Neural progenitor cell (in vitro differentiated cells): Measurements from ENCODE around the gene AK2. TPM values are rescaled to one million over a fixed set of nuclear protein-coding genes. Genes with fewer than 3 reads are reported as not detected.

Experiments used
- DNase-seq: peaks from one replicate; pipeline ENCODE4 v3.0.0-alpha.2; 2016; ENCODE audit warnings: low spot score
- H2AFZ ChIP-seq: fragments of 200-600 bp; sonication (generic); replicated peaks from 2 replicates; pipeline ENCODE4 v1.6.1; 2016; ENCODE audit warnings: antibody characterized with exemption
- H3F3A ChIP-seq: fragments of 200-600 bp; sonication (generic); 2 replicates; pipeline ENCODE4 v1.6.1; 2016; ENCODE audit warnings: antibody characterized with exemption, low read depth
- H3K27ac ChIP-seq: fragments of 200-600 bp; sonication (generic); 2 replicates; pipeline ENCODE4 v1.5.1; 2016; ENCODE audit warnings: mild to moderate bottlenecking
- H3K27me3 ChIP-seq: fragments of 200-600 bp; sonication (generic); 2 replicates; pipeline ENCODE4 v1.6.1; 2016; ENCODE audit warnings: mild to moderate bottlenecking, moderate library complexity
- H3K36me3 ChIP-seq: fragments of 200-600 bp; sonication (generic); 2 replicates; pipeline ENCODE4 v1.5.1; 2016
- H3K4me1 ChIP-seq: fragments of 200-600 bp; sonication (generic); 2 replicates; pipeline ENCODE4 v1.6.1; 2016; ENCODE audit warnings: mixed run types
- H3K4me2 ChIP-seq: fragments of 200-600 bp; sonication (generic); 2 replicates; pipeline ENCODE4 v1.6.1; 2016
- H3K4me3 ChIP-seq: fragments of 200-600 bp; sonication (generic); 2 replicates; pipeline ENCODE4 v1.5.1; 2016
- H3K79me2 ChIP-seq: fragments of 200-600 bp; sonication (generic); 2 replicates; pipeline ENCODE4 v1.6.1; 2016; ENCODE audit warnings: low read depth
- H3K9ac ChIP-seq: fragments of 200-600 bp; sonication (generic); 2 replicates; pipeline ENCODE4 v1.6.1; 2016
- H3K9me3 ChIP-seq: fragments of 200-600 bp; sonication (generic); 2 replicates; pipeline ENCODE4 v1.5.1; 2016; ENCODE audit warnings: low read depth
- H4K20me1 ChIP-seq: fragments of 200-600 bp; sonication (generic); 2 replicates; pipeline ENCODE4 v1.6.1; 2016; ENCODE audit warnings: low read depth
- H3K27ac Mint-ChIP-seq: 3 replicates; pipeline ENCODE4 v1.8.0; 2021; ENCODE audit warnings: mixed read lengths
- H3K27me3 Mint-ChIP-seq: 2 replicates; pipeline ENCODE4 v1.8.0; 2022; ENCODE audit warnings: low read depth, mild to moderate bottlenecking, inconsistent platforms, moderate library complexity, mixed read lengths; ENCODE audit not compliant: insufficient read depth
- H3K36me3 Mint-ChIP-seq: 3 replicates; pipeline ENCODE4 v1.8.0; 2021; ENCODE audit warnings: mixed read lengths
- H3K4me1 Mint-ChIP-seq: 3 replicates; pipeline ENCODE4 v1.8.0; 2021; ENCODE audit warnings: mixed read lengths
- H3K4me3 Mint-ChIP-seq: 3 replicates; pipeline ENCODE4 v1.8.0; 2021; ENCODE audit warnings: mild to moderate bottlenecking, moderate library complexity, mixed read lengths
- H3K9me3 Mint-ChIP-seq: 3 replicates; pipeline ENCODE4 v1.8.0; 2020; ENCODE audit warnings: mixed read lengths
- CTCF ChIP-seq: fragments of 200-600 bp; sonication (generic); IDR thresholded peaks from 2 replicates; pipeline ENCODE4 v1.5.1; 2017; ENCODE audit warnings: antibody characterized with exemption, mild to moderate bottlenecking
- EZH2 ChIP-seq: fragments of 200-600 bp; sonication (generic); IDR thresholded peaks from 2 replicates; pipeline ENCODE4 v1.6.1; 2017; ENCODE audit warnings: antibody characterized with exemption, mild to moderate bottlenecking, moderate library complexity
- EZH2phosphoT487 ChIP-seq: fragments of 200-600 bp; sonication (generic); IDR thresholded peaks from 2 replicates; pipeline ENCODE4 v1.6.1; 2017; ENCODE audit warnings: antibody characterized with exemption
- total RNA-seq: library from RNA; depleted of rRNA; stranded (reverse); fragments of >200 nt; gene quantifications from 2 replicates; pipeline ENCODE4 v1.2.3, GENCODE V29; 2015; ENCODE audit warnings: low replicate concordance

Gene AK2
- total RNA-seq, 1 donor from 2014 or later: 128 TPM

DNA sequence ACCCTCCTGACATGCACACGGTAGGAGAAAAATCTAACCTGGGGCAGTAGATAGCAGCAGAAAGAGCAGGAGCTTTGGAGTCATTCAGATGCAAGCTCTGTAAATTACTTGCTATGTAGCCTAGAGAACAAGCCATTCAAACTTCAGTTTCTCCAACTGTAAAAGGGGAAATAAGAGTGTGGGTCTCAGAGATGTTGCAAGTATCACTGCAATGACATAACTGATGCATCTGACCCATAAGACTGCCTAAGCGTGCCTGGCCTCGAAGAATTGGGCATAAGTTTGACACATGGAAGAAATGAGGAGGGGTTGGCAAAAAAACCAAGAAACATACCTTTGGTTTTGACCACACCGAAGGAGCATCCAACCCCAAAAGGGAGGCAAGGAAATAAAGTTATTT, 5.2 kb downstream of the AK2 start:
- Histone ChIP-seq H3K4me3 (no peak overlapping the region), H3K27me3 (no peaks in the 10 kb centered on the region), H2AFZ (no peak overlapping the region), H4K20me1 (peaks cover 56% of the 10 kb centered on the region), H3K36me3 (no peaks in the 10 kb centered on the region), H3K9ac (no peak overlapping the region), H3K9me3 (no peaks in the 10 kb centered on the region), H3K4me1 (peaks cover 5% of the 10 kb centered on the region), H3F3A (no peaks in the 10 kb centered on the region), H3K4me2 (no peak overlapping the region), H3K27ac (no peak overlapping the region), H3K79me2 (peaks cover 93% of the 10 kb centered on the region)
- H3K27ac Mint-ChIP-seq: no peak overlapping the region
- no peaks in the 10 kb centered on the region for H3K9me3 Mint-ChIP-seq
- H3K36me3 Mint-ChIP-seq: peaks cover 16% of the 10 kb centered on the region
- H3K4me1 Mint-ChIP-seq: peaks cover 24% of the 10 kb centered on the region
- no peaks in the 10 kb centered on the region for H3K27me3 Mint-ChIP-seq
- DNase-seq: no peak
- TF ChIP-seq EZH2phosphoT487 (no peak), EZH2 (no peak), CTCF (no peak)
- no peak overlapping the region for H3K4me3 Mint-ChIP-seq

- H3K36me3 ChIP-seq: no peaks in the 10 kb centered on the region
- H3K4me2 ChIP-seq: no peak overlapping the region
- no peak for DNase-seq
- peaks cover 25% of the 10 kb centered on the region for H3K4me1 Mint-ChIP-seq
- no peak overlapping the region for H3K4me3 Mint-ChIP-seq
- no peaks in the 10 kb centered on the region for H3K27me3 Mint-ChIP-seq
- no peak overlapping the region for H3K4me3 ChIP-seq
- H4K20me1 ChIP-seq: peaks cover 59% of the 10 kb centered on the region
- H3K9me3 ChIP-seq: no peaks in the 10 kb centered on the region
- no peak overlapping the region for H3K27ac Mint-ChIP-seq
- H3K36me3 Mint-ChIP-seq: peaks cover 16% of the 10 kb centered on the region
- H2AFZ ChIP-seq: no peak overlapping the region
- H3K9ac ChIP-seq: no peak overlapping the region
- peaks cover 86% of the 10 kb centered on the region for H3K79me2 ChIP-seq
- TF ChIP-seq EZH2phosphoT487: no peak
- no peak for TF ChIP-seq EZH2
- no peak for TF ChIP-seq CTCF
- H3K4me1 ChIP-seq: peaks cover 2% of the 10 kb centered on the region
- no peaks in the 10 kb centered on the region for H3F3A ChIP-seq
- H3K9me3 Mint-ChIP-seq: no peaks in the 10 kb centered on the region
- H3K27ac ChIP-seq: no peak overlapping the region
- H3K27me3 ChIP-seq: no peaks in the 10 kb centered on the region
Observed at GRCh38 chr1:33030575-33030974, 6.1 kb downstream of the AK2 start.

DNA sequence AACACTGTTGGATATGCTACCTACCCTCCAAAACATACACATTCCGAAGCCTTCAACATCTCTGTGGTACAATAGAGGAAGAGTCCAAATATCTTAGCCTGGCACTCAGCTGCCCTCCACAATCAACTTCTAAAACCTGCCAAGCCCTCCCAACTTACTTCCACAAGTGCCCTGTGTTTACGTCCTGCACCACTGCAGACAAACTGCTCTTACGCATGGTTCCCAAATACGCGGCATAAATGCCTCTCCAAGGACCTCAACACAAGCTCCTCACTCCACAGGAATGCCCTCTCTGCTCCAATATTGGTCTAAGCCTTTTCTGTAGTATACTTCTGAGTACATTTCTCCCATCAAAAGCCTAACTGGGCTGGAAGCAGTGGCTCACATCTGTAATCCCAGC, 6.8 kb downstream of the AK2 start:
- H3K27ac Mint-ChIP-seq: no peak overlapping the region
- Histone ChIP-seq H3K79me2 (peaks cover 84% of the 10 kb centered on the region), H3K9ac (no peak overlapping the region), H3K27ac (no peak overlapping the region), H3K27me3 (no peaks in the 10 kb centered on the region), H3K36me3 (no peaks in the 10 kb centered on the region), H3F3A (no peaks in the 10 kb centered on the region), H3K9me3 (no peaks in the 10 kb centered on the region), H3K4me2 (no peak overlapping the region), H3K4me3 (no peak overlapping the region), H2AFZ (no peak overlapping the region), H4K20me1 (peaks cover 53% of the 10 kb centered on the region), H3K4me1 (no peaks in the 10 kb centered on the region)
- H3K4me1 Mint-ChIP-seq: peaks cover 23% of the 10 kb centered on the region
- no peak for TF ChIP-seq EZH2
- no peak for TF ChIP-seq CTCF
- no peak for TF ChIP-seq EZH2phosphoT487
- DNase-seq: no peak
- H3K27me3 Mint-ChIP-seq: no peaks in the 10 kb centered on the region
- no peak overlapping the region for H3K4me3 Mint-ChIP-seq
- H3K36me3 Mint-ChIP-seq: peaks cover 16% of the 10 kb centered on the region
- no peaks in the 10 kb centered on the region for H3K9me3 Mint-ChIP-seq

DNA sequence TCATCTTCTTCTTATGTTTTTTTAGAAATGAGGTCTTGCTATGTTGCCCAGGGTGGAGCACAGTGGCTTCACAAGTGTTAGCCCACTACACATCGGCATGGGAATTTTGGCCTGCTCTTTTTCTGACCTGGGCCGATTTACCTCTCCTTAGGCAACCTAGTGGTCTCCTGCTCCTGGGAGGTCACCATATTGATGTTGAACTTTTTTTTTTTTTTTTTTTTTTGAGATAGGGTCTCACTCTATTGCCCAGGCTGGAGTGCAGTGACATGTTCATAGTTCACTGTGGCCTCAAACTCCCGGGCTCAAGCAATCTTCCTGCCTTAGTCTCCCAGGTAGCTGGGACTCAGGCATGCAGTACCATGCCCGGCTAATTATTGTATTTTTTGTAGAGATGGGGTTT, 7.5 kb downstream of the AK2 start:
- H3K9me3 Mint-ChIP-seq: no peaks in the 10 kb centered on the region
- TF ChIP-seq EZH2: no peak
- no peak for TF ChIP-seq EZH2phosphoT487
- no peak for TF ChIP-seq CTCF
- H4K20me1 ChIP-seq: peaks cover 51% of the 10 kb centered on the region
- H3K27ac Mint-ChIP-seq: no peak overlapping the region
- H3K4me1 Mint-ChIP-seq: peaks cover 23% of the 10 kb centered on the region
- no peak overlapping the region for H3K9ac ChIP-seq
- no peak overlapping the region for H3K4me3 Mint-ChIP-seq
- no peaks in the 10 kb centered on the region for H3K36me3 ChIP-seq
- no peak overlapping the region for H3K4me2 ChIP-seq
- no peak overlapping the region for H3K27ac ChIP-seq
- H3K27me3 ChIP-seq: no peaks in the 10 kb centered on the region
- H3K36me3 Mint-ChIP-seq: peaks cover 16% of the 10 kb centered on the region
- H3K4me1 ChIP-seq: no peaks in the 10 kb centered on the region
- H3K79me2 ChIP-seq: peaks cover 77% of the 10 kb centered on the region
- H2AFZ ChIP-seq: no peak overlapping the region
- H3K27me3 Mint-ChIP-seq: no peaks in the 10 kb centered on the region
- no peaks in the 10 kb centered on the region for H3K9me3 ChIP-seq
- H3F3A ChIP-seq: no peaks in the 10 kb centered on the region
- H3K4me3 ChIP-seq: no peak overlapping the region
- no peak for DNase-seq
